H1 (cell line): Measurements from ENCODE around the gene GRK6. TPM values are rescaled to one million over a fixed set of nuclear protein-coding genes. Genes with fewer than 3 reads are reported as not detected.
A peak's percentile ranks its signal among the peaks of the same experiment; 100 is the strongest.

Experiments
- CTCF ChIA-PET: fragments of 300-600 bp; sonication (Branson Sonifier 250); formaldehyde crosslinking; loops from one replicate; lab custom pipeline; 2021; ENCODE audit not compliant: partially characterized antibody; lab: Charles Lee
- POLR2A ChIA-PET: fragments of 300-600 bp; sonication (Branson Sonifier 250); formaldehyde crosslinking; loops from one replicate; lab custom pipeline; 2021; ENCODE audit warnings: inconsistent platforms; ENCODE audit not compliant: partially characterized antibody; lab: Charles Lee
- DNase-seq, 2 experiments: peaks; one replicate each; pipeline versions ENCODE4 v3.0.0 to v3.0.0-alpha.2; 2010 to 2022; ENCODE audit warnings: low spot score in 2 of 2, low read depth in 1 of 2, mixed read lengths in 1 of 2
- FAIRE-seq: peaks from 2 replicates; lab custom pipeline; 2011; peaks lifted over from hg19 to GRCh38; lab: Jason Lieb, UNC
- H2AFZ ChIP-seq: 2 replicates; pipeline ENCODE4 v1.8.1; 2012; ENCODE audit warnings: low read length, inconsistent platforms
- H2AK5ac ChIP-seq: 2 replicates; pipeline ENCODE4 v1.6.1; 2013; ENCODE audit warnings: low read depth, low read length
- H2BK120ac ChIP-seq: replicated peaks from 2 replicates; pipeline ENCODE3; 2013; ENCODE audit warnings: low read depth, low read length, inconsistent platforms
- H2BK12ac ChIP-seq: 2 replicates; pipeline ENCODE4 v1.6.1; 2013; ENCODE audit warnings: low read depth, low read length
- H2BK15ac ChIP-seq: 2 replicates; pipeline ENCODE4 v1.6.1; 2013; ENCODE audit warnings: low read length
- H2BK20ac ChIP-seq: 2 replicates; pipeline ENCODE4 v1.6.1; 2013; ENCODE audit warnings: low read length
- H2BK5ac ChIP-seq: 2 replicates; pipeline ENCODE4 v1.6.1; 2013; ENCODE audit warnings: low read depth, low read length
- H3K14ac ChIP-seq: 2 replicates; pipeline ENCODE4 v1.6.1; 2013; ENCODE audit warnings: inconsistent platforms; ENCODE audit not compliant: insufficient read length
- H3K18ac ChIP-seq: 2 replicates; pipeline ENCODE4 v1.6.1; 2013; ENCODE audit warnings: low read length; ENCODE audit errors: extremely low read depth
- H3K23ac ChIP-seq: 2 replicates; pipeline ENCODE4 v1.6.1; 2013; ENCODE audit warnings: inconsistent platforms; ENCODE audit not compliant: insufficient read length
- H3K23me2 ChIP-seq: 2 replicates; pipeline ENCODE4 v1.6.1; 2013; ENCODE audit warnings: low read depth, low read length
- H3K27ac ChIP-seq: 2 replicates; pipeline ENCODE4 v1.6.1; 2011; ENCODE audit warnings: low read depth, low read length, inconsistent platforms
- H3K27me3 ChIP-seq, 4 experiments: replicated peaks in 1 of 4; 1 replicate in 1 of 4; 2 replicates in 3 of 4; pipeline versions ENCODE4 v1.6.1 to v1.8.1; 2011 to 2013; ENCODE audit warnings: low read length in 3 of 4, mild to moderate bottlenecking in 3 of 4, inconsistent platforms in 2 of 4, mixed read lengths in 2 of 4, moderate library complexity in 1 of 4; ENCODE audit not compliant: control insufficient read depth in 3 of 4, insufficient read depth in 3 of 4; ENCODE audit errors: extremely low read depth in 1 of 4
- H3K36me3 ChIP-seq, 4 experiments: 2 replicates each; pipeline versions ENCODE4 v1.6.1 to v1.8.1; 2011 to 2013; ENCODE audit warnings: mild to moderate bottlenecking in 4 of 4, low read length in 3 of 4, moderate library complexity in 2 of 4, control low read depth in 1 of 4, inconsistent platforms in 1 of 4; ENCODE audit not compliant: insufficient read depth in 4 of 4, control insufficient read depth in 2 of 4
- H3K4ac ChIP-seq: replicated peaks from 2 replicates; pipeline ENCODE3; 2013; ENCODE audit warnings: low read length, low read depth, mixed read lengths, inconsistent platforms; ENCODE audit not compliant: insufficient read length
- H3K4me1 ChIP-seq, 4 experiments: replicated peaks in 1 of 4; 1 replicate in 1 of 4; 2 replicates in 3 of 4; pipeline versions ENCODE4 v1.6.1 to v1.8.1; 2011 to 2013; ENCODE audit warnings: low read length in 3 of 4, inconsistent platforms in 2 of 4, mixed read lengths in 1 of 4; ENCODE audit not compliant: insufficient read depth in 4 of 4, control insufficient read depth in 3 of 4
- H3K4me2 ChIP-seq, 2 experiments: 2 replicates each; pipeline versions ENCODE4 v1.6.1 to v1.8.1; 2011 to 2013; ENCODE audit warnings: low read depth in 2 of 2, low read length in 2 of 2, control low read depth in 1 of 2, inconsistent platforms in 1 of 2, mild to moderate bottlenecking in 1 of 2; ENCODE audit not compliant: insufficient read depth in 1 of 2
- H3K4me3 ChIP-seq, 4 experiments: fragments of 200-600, 300-600 bp in 1 of 4; sonication (generic), shearing (Covaris generic), sonication (Bioruptor Twin) in 1 of 4; 2 replicates each; pipeline versions ENCODE4 v1.5.1 to v1.8.1; 2011 to 2016; ENCODE audit warnings: low read length in 4 of 4, low read depth in 3 of 4, control low read depth in 2 of 4, inconsistent platforms in 2 of 4, mild to moderate bottlenecking in 2 of 4, mixed read lengths in 1 of 4, moderate library complexity in 1 of 4; ENCODE audit not compliant: insufficient read depth in 2 of 4; ENCODE audit errors: extremely low read depth in 1 of 4
- H3K56ac ChIP-seq: replicated peaks from 2 replicates; pipeline ENCODE3; 2013; ENCODE audit warnings: low read depth, mild to moderate bottlenecking, mixed read lengths, low read length, inconsistent platforms; ENCODE audit not compliant: insufficient read length
- H3K79me1 ChIP-seq: 2 replicates; pipeline ENCODE4 v1.6.1; 2013; ENCODE audit warnings: low read depth, low read length, control low read depth
- H3K79me2 ChIP-seq, 2 experiments: 2 replicates each; pipeline versions ENCODE4 v1.6.1 to v1.8.1; 2012 to 2013; ENCODE audit warnings: low read length in 2 of 2, mild to moderate bottlenecking in 2 of 2, inconsistent platforms in 1 of 2; ENCODE audit not compliant: insufficient read depth in 2 of 2, control insufficient read depth in 1 of 2
- H3K9ac ChIP-seq, 4 experiments: replicated peaks in 1 of 4; 1 replicate in 1 of 4; 2 replicates in 3 of 4; pipeline versions ENCODE4 v1.6.1 to v1.8.1; 2011 to 2013; ENCODE audit warnings: low read depth in 3 of 4, low read length in 3 of 4, control low read depth in 2 of 4, mild to moderate bottlenecking in 2 of 4, moderate library complexity in 2 of 4, inconsistent platforms in 1 of 4; ENCODE audit errors: extremely low read depth in 1 of 4
- H3K9me3 ChIP-seq, 2 experiments: 2 replicates each; pipeline versions ENCODE4 v1.6.1 to v1.8.1; 2012 to 2013; ENCODE audit warnings: mild to moderate bottlenecking in 2 of 2, moderate library complexity in 2 of 2, control low read depth in 1 of 2, inconsistent platforms in 1 of 2, low read depth in 1 of 2, low read length in 1 of 2, mixed read lengths in 1 of 2; ENCODE audit not compliant: insufficient read depth in 2 of 2
- H4K20me1 ChIP-seq, 2 experiments: replicated peaks in 1 of 2; 2 replicates each; pipeline versions ENCODE3 to v1.8.1; 2011 to 2013; ENCODE audit warnings: inconsistent platforms in 2 of 2, low read length in 2 of 2, mild to moderate bottlenecking in 1 of 2; ENCODE audit not compliant: insufficient read depth in 2 of 2, control insufficient read depth in 1 of 2
- H4K5ac ChIP-seq: 2 replicates; pipeline ENCODE4 v1.6.1; 2013; ENCODE audit warnings: low read length, low read depth, mixed read lengths, inconsistent platforms; ENCODE audit not compliant: insufficient read length
- H4K8ac ChIP-seq: 2 replicates; pipeline ENCODE4 v1.8.0; 2013; ENCODE audit warnings: mild to moderate bottlenecking, moderate library complexity, low read length, inconsistent platforms; ENCODE audit not compliant: insufficient read depth; ENCODE audit errors: extremely low read depth
- H4K91ac ChIP-seq: replicated peaks from 2 replicates; pipeline ENCODE3; 2013; ENCODE audit warnings: low read length, mixed read lengths, inconsistent platforms; ENCODE audit not compliant: insufficient read length
- ATF3 ChIP-seq: IDR thresholded peaks from 2 replicates; pipeline ENCODE4 v1.6.1; 2011; ENCODE audit warnings: low read depth, mild to moderate bottlenecking, low read length; ENCODE audit not compliant: insufficient read depth
- BCL11A ChIP-seq, 2 experiments: IDR thresholded peaks; one replicate each; pipeline ENCODE4 v1.6.1; 2011; ENCODE audit warnings: low read depth in 2 of 2, low read length in 2 of 2, mild to moderate bottlenecking in 2 of 2
- CBX5 ChIP-seq: fragments of 300-800, 300-1000 bp; sonication (generic); IDR thresholded peaks from 2 replicates; pipeline ENCODE4 v1.7.1; 2016; ENCODE audit warnings: antibody characterized with exemption, low read length, low read depth
- CHD1 ChIP-seq: IDR thresholded peaks from 2 replicates; pipeline ENCODE4 v1.6.1; 2012; ENCODE audit warnings: low read depth, low read length, improper control_type of control experiment
- EZH2 ChIP-seq: fragments of 200-600 bp; sonication (generic); IDR thresholded peaks from 2 replicates; pipeline ENCODE4 v1.7.1; 2012; ENCODE audit warnings: low read depth, mild to moderate bottlenecking, moderate library complexity, low read length, inconsistent platforms; ENCODE audit not compliant: severe bottlenecking
- JUN ChIP-seq: IDR thresholded peaks from 2 replicates; pipeline ENCODE4 v1.6.1; 2011; ENCODE audit warnings: low read depth, mild to moderate bottlenecking, improper control_type of control experiment, low read length
- MAFK ChIP-seq: IDR thresholded peaks from 2 replicates; pipeline ENCODE4 v1.6.1; 2012; ENCODE audit warnings: low read depth, mild to moderate bottlenecking, improper control_type of control experiment, low read length
- POLR2AphosphoS5 ChIP-seq: IDR thresholded peaks from 2 replicates; pipeline ENCODE4 v1.6.1; 2011; ENCODE audit warnings: low read depth, low read length
- RFX5 ChIP-seq: IDR thresholded peaks from 2 replicates; pipeline ENCODE4 v1.6.1; 2011; ENCODE audit warnings: low read depth, low read length, improper control_type of control experiment, borderline replicate concordance
- TAF1 ChIP-seq: IDR thresholded peaks from 2 replicates; pipeline ENCODE4 v1.6.1; 2011; ENCODE audit warnings: mild to moderate bottlenecking, low read depth, low read length
- WGBS, 2 experiments: shearing (Covaris generic) in 1 of 2; methylation state at CpG; one replicate each; pipeline versions ENCODE4 v1.1.6 to v1.1.7; 2013 to 2015; ENCODE audit warnings: low lambda C conversion rate in 2 of 2, mixed read lengths in 2 of 2, inconsistent platforms in 1 of 2, low coverage in 1 of 2, missing lambda C conversion rate in 1 of 2; ENCODE audit not compliant: insufficient replicate concordance in 2 of 2, insufficient coverage in 1 of 2, insufficient read length in 1 of 2; ENCODE audit errors: extremely low coverage in 1 of 2, missing lambda C conversion rate in 1 of 2; 5-methylcytosine and 5-hydroxymethylcytosine counted together
- polyA plus RNA-seq, 7 experiments: library from polyadenylated mRNA; depleted of rRNA in 3 of 7; stranded (reverse) in 5 of 7; unstranded in 2 of 7; fragments of >200 nt in 5 of 7; fragments of 200-250 nt in 2 of 7; gene quantifications; 1 replicate in 5 of 7; 2 replicates in 1 of 7; 4 replicates in 1 of 7; pipeline versions ENCODE4 v1.2.1 to v1.2.3, GENCODE V29; 2011 to 2013; ENCODE audit warnings: missing spikeins in 2 of 7, mixed read lengths in 2 of 7
- total RNA-seq: library from RNA; stranded (reverse); fragmentation: NEBNext Ultra II Directional; extraction: Animal tissue kit (Norgen Biotek cat#: 25700); gene quantifications from 2 replicates; pipeline ENCODE4 v1.2.1, GENCODE V29; 2021

GRK6 gene
- total and polyA plus RNA-seq, 2 of the 8 experiments (the other 6 are each of a cell fraction or from before 2014, with no cell fraction given), result 31.8 to 57.8 TPM

- Histone ChIP-seq H3K4ac (peak overlapping the region; percentile 36), H3K27ac (peak overlapping the region; percentile 68; the same call in 1 of the 2 replicates), H3K14ac (no peak overlapping the region), H3K23me2 (peaks cover 3% of the 10 kb centered on the region), H2AK5ac (peak overlapping the region; percentile 57; the same call in 1 of the 2 replicates), H3K4me2 (peak overlapping the region; percentile 45 to 78), H3K18ac (no peak overlapping the region; the same call in none of the 2 replicates), H2BK120ac (no peak overlapping the region), H3K4me3 (peak overlapping the region in 1 of 4 experiments; percentile 14; a peak in 1 of 8 replicates), H2AFZ (no peak overlapping the region), H3K27me3 (no peaks in the 10 kb centered on the region), H4K91ac (no peak overlapping the region), H3K23ac (no peak overlapping the region), H3K9ac (0 out of 7 replicates have a peak overlapping the region, but pooled peaks of 1 of the 4 experiments have one; percentile 15), H2BK5ac (peak overlapping the region; percentile 81), H2BK15ac (no peak overlapping the region), H4K5ac (no peak overlapping the region), H4K20me1 (peaks cover 32 to 43% of the 10 kb centered on the region in 2 experiments), H3K4me1 (peaks cover 11 to 37% (median 35%) of the 10 kb centered on the region in 4 experiments), H2BK12ac (no peak overlapping the region), H3K9me3 (peaks cover 0 to 4% of the 10 kb centered on the region in 2 experiments; a peak in 2 of 4 replicates), H3K56ac (no peak overlapping the region), H2BK20ac (no peak overlapping the region), H4K8ac (peak overlapping the region; percentile 76; the same call in 1 of the 2 replicates), H3K79me1 (peaks cover 24% of the 10 kb centered on the region), H3K79me2 (peaks cover 14 to 50% of the 10 kb centered on the region in 2 experiments), H3K36me3 (peaks cover 33 to 61% (median 44%) of the 10 kb centered on the region in 4 experiments)
- WGBS, 2 experiments, result 87% methylated on average over 7 of the region's 8 CpGs; no CpG with 5 or more reads in 1 of the 2 experiments
- CTCF ChIA-PET, result interaction anchor here (1.0 to 7.9 kb wide), 11 partner anchors 8 to 160 kb away, joined by 3 to 64 read pairs (median 3); no protein-coding TSS in a partner anchor
- FAIRE-seq (no peak), DNase-seq (no peak)
- POLR2A ChIA-PET, result interaction anchor here (0.9 to 67.5 kb wide), 5 partner anchors 1 to 710 kb away, joined by 3 to 3349 read pairs (median 6); partner anchors contain the start of genes DBN1, DOK3, GRK6 and PDLIM7
- TF ChIP-seq CBX5 (no peak), JUN (no peak), BCL11A (IDR thresholded peaks at IDR 0.05; ENCODE audit: low read depth in 2 of 2, low read length in 2 of 2) (no peak), ATF3 (no peak), CHD1 (no peak), MAFK (no peak), TAF1 (no peak), EZH2 (no peak), POLR2AphosphoS5 (peak; percentile 62; the same call in 1 of the 2 replicates), RFX5 (no peak)
These were observed 43.5 kb downstream of the GRK6 start for GRCh38 chr5:177469750-177470525.
